Peyer's patch (tissue), 4 donors: ENCODE measurements around the gene DDAH1.

Experiments used
- POLR2A ChIP-seq, 2 donors: fragments of 450-650 bp; IDR thresholded peaks; one replicate each; pipeline ENCODE4 v1.5.1; 2017; ENCODE audit warnings: antibody characterized with exemption in 2 of 2, mild to moderate bottlenecking in 2 of 2, moderate library complexity in 2 of 2
- TF ChIP-seq, protein P1 (sequence below), 6 experiments: fragments of 450-650 bp in 4 of 6; fragments of 200-600 bp in 2 of 6; sonication (generic) in 1 of 6; IDR thresholded peaks; one replicate each; pipeline ENCODE4 v1.5.1; 2017 to 2019; ENCODE audit warnings: antibody characterized with exemption in 6 of 6, mild to moderate bottlenecking in 3 of 6, moderate library complexity in 1 of 6

DNA sequence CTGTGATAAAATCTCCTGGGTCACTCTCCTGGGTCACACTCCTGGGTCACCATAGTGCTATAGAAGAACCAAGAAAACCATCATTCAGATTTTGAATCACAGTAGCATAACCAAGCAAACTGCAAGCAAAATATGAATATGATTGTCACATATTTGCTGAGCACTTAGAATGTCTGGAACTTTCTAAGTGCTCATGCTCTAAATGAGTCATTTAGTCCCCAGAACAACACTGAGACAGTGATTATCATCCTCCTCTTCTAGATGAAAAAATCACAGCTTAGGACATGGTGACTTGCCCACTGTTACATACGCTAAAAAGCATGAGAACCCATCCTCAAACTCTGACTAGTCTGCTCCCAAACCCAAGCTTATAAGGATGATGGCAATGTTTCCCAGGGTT lies 39.5 kb upstream of the DDAH1 start:
- TF ChIP-seq, protein P1, sequence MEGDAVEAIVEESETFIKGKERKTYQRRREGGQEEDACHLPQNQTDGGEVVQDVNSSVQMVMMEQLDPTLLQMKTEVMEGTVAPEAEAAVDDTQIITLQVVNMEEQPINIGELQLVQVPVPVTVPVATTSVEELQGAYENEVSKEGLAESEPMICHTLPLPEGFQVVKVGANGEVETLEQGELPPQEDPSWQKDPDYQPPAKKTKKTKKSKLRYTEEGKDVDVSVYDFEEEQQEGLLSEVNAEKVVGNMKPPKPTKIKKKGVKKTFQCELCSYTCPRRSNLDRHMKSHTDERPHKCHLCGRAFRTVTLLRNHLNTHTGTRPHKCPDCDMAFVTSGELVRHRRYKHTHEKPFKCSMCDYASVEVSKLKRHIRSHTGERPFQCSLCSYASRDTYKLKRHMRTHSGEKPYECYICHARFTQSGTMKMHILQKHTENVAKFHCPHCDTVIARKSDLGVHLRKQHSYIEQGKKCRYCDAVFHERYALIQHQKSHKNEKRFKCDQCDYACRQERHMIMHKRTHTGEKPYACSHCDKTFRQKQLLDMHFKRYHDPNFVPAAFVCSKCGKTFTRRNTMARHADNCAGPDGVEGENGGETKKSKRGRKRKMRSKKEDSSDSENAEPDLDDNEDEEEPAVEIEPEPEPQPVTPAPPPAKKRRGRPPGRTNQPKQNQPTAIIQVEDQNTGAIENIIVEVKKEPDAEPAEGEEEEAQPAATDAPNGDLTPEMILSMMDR (IDR thresholded peaks at IDR 0.05), result no peak
- no peak for TF ChIP-seq POLR2A (IDR thresholded peaks at IDR 0.05)
